HG03060 (cell line): Measurements from ENCODE around the gene POLR3H.

Experiments used
- ATAC-seq: cut with Tn5 transposase; IDR thresholded peaks from one replicate; pipeline ENCODE4 v1.9.1; 2021; ENCODE audit warnings: low read depth, moderate number of reproducible peaks; ENCODE audit not compliant: unreplicated experiment

The POLR3H gene

GRCh38 chr22:41523464-41524221 lies 20.6 kb downstream of the POLR3H start:
- ATAC-seq: no peak

DNA sequence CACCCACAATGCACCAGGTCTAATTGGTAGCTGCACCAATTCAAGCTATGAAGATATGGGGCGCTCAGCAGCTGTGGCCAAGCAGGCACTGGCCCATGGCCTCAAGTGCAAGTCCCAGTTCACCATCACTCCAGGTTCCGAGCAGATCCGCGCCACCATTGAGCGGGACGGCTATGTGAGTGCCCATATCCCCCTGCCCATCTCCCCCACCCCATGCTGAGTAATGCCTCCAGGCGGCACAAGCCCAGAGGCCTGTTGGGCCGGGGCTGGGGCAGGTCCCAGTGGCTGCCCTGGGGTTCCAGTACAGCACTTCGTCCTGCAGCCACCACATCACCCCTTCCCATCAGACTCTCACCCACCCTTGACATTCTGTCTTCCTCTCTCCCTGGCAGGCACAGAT lies 21.5 kb downstream of the POLR3H start:
- no peak for ATAC-seq

- ATAC-seq: no peak
These were observed 23.1 kb downstream of the POLR3H start for GRCh38 chr22:41521126-41521525.

- no peak for ATAC-seq
These were observed 26.3 kb downstream of the POLR3H start for GRCh38 chr22:41518048-41518347.

DNA sequence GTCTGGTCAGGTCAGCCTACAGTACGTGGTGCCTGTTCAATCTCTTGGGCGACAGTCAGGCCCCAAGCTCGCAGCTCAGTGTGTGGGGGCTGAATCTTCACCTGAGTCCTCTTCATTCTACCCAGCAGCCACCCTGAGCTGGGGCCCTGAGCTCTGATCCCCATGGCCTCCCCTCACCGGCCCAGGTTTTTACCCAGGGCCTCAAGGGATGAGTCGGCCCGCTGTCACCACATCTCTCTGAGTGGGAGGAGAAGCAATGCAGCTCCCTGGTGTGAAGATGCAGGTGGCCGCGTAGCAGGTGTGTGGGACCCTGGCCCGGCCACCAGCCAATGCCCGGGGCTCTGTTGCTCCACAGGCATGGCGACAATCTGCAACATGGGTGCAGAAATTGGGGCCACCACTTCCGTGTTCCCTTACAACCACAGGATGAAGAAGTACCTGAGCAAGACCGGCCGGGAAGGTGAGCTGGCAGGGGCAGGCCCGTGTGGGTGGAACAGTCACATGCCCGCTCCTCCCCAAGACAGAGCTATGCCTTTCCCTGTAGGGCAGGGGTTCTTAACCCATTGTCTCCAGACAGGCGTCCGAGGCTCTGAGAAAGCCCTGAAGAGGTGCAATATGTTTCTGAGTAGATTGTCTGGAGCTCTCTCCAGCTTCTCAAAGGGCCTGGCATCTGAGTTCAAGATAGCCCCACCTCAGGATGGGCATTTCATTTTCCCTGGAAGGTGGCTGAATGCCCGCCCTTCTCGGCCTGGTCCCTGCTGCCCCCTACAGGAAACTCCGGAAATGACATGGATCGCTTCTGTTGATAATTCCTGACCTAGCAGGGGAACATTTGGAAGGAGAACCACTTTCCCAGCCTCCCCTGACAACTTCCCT lies 26.9 kb downstream of the POLR3H start:
- no peak for ATAC-seq

DNA sequence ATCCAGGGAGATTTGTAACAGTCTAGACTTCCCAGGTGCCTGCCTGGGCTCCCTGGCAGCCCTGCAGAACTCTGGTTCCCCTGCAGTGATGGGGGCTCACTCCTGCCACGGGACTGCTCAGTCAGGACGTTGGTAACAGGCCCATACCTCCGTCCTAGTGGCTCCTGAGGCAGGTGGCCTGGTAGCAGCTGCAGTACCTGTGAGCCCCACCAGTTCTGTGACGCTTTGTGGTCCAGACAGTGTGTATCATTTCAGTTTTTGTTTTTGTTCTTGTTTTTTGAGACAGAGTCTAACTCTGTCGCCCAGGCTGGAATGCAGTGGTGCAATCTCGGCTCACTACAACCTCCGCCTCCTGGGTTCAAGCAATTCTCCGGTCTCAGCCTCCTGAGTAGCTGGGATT lies 27.8 kb downstream of the POLR3H start:
- ATAC-seq: no peak

DNA sequence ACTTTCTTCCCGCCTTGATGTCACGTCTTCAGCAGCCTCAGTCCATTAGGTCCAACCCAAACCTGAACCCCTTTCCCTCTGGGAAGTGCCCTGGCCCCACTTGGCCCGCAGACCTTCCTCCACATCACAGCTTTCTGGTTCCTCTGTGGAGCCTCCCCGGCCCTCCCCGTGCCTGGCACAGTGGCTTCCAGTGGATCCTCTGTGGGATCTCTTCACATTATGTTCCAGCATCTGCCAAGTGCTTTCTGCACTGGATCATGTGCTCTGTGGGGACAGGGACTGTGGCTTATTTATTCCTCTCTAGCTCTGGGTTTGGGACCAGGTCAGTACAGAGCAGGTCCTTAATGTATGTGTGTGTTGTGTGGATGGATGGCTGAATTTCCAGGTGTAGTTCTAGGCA lies 30.9 kb downstream of the POLR3H start:
- no peak for ATAC-seq

DNA sequence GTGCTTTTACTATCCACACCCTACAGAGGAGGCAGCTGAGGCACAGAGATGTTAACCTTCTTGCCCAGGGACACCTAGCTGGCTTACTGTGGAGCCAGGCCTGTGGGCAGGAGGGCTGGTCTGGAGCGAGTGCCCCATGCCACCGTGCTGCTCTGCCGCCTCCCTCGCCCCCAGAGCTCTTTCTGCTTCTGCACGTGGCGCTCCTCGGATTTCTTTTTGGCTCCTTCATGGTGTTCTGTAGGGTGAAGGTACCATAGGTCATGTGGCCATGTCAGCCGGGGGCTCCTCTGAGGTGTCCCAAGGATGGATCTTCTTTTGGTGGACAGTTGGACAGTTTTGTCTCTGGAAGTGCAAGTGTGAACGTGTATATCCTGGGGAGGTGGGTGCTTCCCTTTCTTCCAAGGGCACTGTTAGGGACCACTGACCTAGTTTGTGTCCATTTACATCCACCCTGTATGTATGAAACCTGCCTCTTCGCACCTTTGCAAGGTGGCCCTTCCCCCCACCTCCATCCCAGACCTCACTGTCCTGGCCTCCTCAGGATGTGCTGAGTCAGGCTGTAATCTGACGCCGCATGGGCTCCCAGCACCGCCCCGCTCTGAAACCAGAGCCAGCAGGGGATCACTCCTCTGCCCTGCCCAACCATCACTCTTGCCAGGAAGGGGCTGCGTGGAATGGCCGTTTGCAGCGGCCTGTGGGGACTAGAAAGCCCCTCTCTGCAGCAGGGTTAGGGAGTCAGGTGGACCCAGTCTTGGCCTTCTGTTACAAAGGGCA lies 31.7 kb downstream of the POLR3H start:
- no peak for ATAC-seq

DNA sequence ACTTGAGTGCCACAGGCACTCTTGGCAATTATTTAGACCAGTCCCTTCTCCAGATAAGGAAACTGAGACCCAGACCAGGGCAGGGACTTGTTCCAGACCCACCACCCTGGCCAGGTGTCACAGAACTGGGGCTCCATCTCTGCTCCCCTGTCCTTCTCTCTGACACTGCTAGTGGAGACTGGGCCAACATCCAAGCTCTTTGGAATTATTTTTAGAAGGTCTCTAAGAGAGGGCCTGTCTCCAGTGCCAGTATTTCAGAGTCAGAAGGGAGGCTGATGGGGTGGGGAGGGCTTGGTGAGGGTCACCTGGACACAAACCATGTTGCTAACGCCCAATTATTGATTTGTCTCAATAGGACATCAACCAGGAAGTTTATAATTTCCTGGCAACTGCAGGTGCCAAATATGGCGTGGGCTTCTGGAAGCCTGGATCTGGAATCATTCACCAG lies 32.7 kb downstream of the POLR3H start:
- no peak for ATAC-seq

- no peak for ATAC-seq
These were observed 35.5 kb downstream of the POLR3H start for GRCh38 chr22:41508770-41509170.

DNA sequence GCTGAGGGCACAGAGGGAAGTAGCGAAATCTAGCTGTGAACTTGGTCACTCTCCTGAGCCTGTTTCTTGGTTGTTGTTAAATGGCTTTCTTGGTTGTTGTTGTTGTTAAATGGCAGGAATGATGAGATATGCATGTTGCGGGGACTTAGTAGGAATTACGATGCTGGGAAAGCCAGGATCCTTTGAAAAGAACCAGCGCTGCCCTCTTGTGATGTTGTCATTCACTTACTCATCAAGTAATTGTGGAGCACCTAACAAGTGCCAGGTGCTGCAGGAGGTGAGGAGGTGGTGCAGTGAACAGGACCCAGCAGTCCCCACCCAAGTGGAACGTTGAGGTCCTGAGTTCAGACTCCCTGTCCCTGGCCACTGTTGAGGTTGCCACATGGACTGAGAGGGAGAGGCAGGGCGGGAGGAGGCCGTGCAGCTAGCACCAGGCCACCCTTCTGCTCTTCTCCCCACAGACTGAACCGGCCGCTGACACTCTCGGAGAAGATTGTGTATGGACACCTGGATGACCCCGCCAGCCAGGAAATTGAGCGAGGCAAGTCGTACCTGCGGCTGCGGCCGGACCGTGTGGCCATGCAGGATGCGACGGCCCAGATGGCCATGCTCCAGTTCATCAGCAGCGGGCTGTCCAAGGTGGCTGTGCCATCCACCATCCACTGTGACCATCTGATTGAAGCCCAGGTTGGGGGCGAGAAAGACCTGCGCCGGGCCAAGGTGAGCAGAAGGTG lies 36.8 kb downstream of the POLR3H start:
- ATAC-seq: no peak

- ATAC-seq: no peak
These were observed 38.6 kb downstream of the POLR3H start for GRCh38 chr22:41505511-41506220.

DNA sequence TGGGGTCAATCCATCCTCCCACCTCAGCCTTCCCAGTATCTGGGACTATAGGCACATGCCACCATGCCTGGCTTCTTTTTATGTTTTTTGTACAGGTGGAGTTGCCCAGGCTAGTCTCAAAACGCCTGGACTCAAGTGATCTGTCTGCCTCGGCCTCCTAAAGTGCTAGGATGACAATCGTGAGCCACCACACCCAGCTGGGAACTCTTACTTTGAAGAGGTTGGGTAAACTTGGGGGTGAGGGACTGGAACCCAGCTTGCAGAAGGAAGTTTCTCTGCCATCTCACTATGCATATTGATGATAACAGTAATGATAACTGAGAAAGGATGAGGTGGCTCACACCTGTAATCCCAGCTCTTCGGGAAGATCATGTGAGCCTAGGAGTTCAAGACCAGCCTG lies 39.5 kb downstream of the POLR3H start:
- no peak for ATAC-seq

DNA sequence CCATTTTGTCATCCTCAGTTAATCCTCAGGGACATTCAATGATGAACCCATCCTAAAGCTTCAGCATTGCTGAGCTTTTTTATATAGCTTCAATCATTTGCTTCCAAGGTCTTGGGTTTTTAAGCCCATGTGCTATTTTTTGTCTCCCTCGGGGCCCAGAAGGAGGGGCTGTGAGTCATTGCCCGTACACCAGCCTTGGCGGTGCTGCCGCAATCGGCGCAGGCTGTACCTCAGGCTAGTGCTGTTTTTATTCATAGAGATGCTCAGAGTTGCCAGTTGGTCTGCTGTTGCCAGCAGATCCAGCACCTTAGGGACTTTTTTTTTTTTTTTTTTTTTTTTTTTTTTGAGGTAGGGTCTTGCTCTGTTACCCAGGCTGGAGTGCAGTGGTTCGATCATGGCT lies 39.9 kb downstream of the POLR3H start:
- no peak for ATAC-seq

DNA sequence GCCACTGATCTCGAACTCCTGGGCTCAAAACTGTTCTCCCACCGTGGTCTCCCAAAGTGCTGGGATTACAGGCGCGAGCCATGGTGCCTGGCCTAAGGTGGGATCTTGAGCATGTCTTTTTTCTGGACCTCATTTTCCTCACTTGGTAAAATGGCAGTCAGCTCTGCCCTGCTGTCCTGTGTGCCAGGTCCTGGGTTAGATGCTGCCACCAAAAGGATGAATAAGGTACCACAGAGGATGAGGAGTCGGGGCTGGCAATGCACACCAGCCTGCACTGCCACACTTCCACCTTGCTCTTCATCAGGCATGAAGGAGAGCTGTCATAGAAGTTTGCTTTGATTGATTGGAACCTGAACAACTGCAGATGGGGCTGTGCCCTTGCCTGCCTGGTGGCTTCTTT lies 43.1 kb downstream of the POLR3H start:
- no peak for ATAC-seq

- no peak for ATAC-seq
These were observed 44.0 kb downstream of the POLR3H start for GRCh38 chr22:41500303-41500702.

DNA sequence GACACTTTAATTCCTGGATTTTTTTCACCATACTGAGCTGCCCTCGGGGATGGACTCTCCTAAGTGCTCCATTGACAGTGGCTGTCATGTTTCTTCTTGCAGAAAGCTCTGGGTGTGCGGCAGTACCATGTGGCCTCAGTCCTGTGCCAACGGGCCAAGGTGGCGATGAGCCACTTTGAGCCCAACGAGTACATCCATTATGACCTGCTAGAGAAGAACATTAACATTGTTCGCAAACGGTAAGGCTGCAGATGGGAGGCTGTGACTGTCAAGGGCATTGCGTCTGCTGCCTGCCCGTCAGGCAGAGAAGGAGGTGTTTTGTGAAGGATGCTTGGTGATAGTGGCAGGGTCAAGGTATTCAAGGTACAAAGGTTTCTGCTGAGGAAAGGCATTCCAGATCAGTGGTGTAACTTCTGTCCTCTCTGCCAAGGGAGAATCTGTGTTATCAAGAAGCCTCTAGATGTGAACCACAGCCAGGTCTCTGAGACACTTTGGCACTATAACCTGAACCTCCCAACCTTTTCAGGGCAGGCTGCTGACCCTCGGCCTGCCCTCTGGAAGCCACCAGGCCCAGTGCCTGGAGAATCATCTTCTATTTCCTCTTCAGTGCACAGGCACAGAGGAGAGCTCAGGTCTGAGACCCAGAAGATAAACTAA lies 44.5 kb downstream of the POLR3H start:
- no peak for ATAC-seq

- ATAC-seq: no peak
These were observed 45.9 kb downstream of the POLR3H start for GRCh38 chr22:41498303-41498835.
